A204.1 (cell line): Measurements from ENCODE around the gene LTF.

Source experiments
- FAIRE-seq: peaks from 2 replicates; lab custom pipeline; 2012; peaks lifted over from hg19 to GRCh38; lab: Jason Lieb, UNC

Gene LTF

GRCh38 chr3:46490338-46491084 is 25.8 kb upstream of the LTF start:
- FAIRE-seq: no peak

GRCh38 chr3:46489875-46490274 is 25.2 kb upstream of the LTF start:
- no peak for FAIRE-seq

GRCh38 chr3:46489381-46489780 is 24.7 kb upstream of the LTF start:
- FAIRE-seq: no peak

GRCh38 chr3:46488735-46489361 is 24.1 kb upstream of the LTF start:
- peak; percentile 71 for FAIRE-seq

- FAIRE-seq: no peak
These were observed 21.1 kb upstream of the LTF start for GRCh38 chr3:46485779-46486175.

- no peak for FAIRE-seq
These were observed 20.4 kb upstream of the LTF start for GRCh38 chr3:46484911-46485778.

GRCh38 chr3:46484388-46484787 is 19.7 kb upstream of the LTF start:
- FAIRE-seq: no peak

- FAIRE-seq: no peak
These were observed 19.1 kb upstream of the LTF start for GRCh38 chr3:46483825-46484224.

GRCh38 chr3:46482632-46483350 is 18.1 kb upstream of the LTF start:
- FAIRE-seq: no peak

- FAIRE-seq: no peak
These were observed 16.9 kb upstream of the LTF start for GRCh38 chr3:46481636-46482035.

GRCh38 chr3:46480491-46481195 is 15.9 kb upstream of the LTF start:
- no peak for FAIRE-seq

- no peak for FAIRE-seq
These were observed 15.0 kb upstream of the LTF start for GRCh38 chr3:46479696-46480095.

GRCh38 chr3:46479021-46479420 is 14.3 kb upstream of the LTF start:
- FAIRE-seq: no peak

GRCh38 chr3:46478341-46478740 is 13.6 kb upstream of the LTF start:
- FAIRE-seq: no peak

- no peak for FAIRE-seq
These were observed 13.1 kb upstream of the LTF start for GRCh38 chr3:46477756-46478155.

- FAIRE-seq: no peak
These were observed 12.4 kb upstream of the LTF start for GRCh38 chr3:46477145-46477544.

- FAIRE-seq: no peak
These were observed 8.0 kb upstream of the LTF start for GRCh38 chr3:46472736-46473135.

- no peak for FAIRE-seq
These were observed 6.7 kb upstream of the LTF start for GRCh38 chr3:46471371-46471914.

- no peak for FAIRE-seq
These were observed 6.1 kb upstream of the LTF start for GRCh38 chr3:46470831-46471230.

GRCh38 chr3:46469680-46470357 is 5.1 kb upstream of the LTF start:
- FAIRE-seq: no peak
